OCI-LY7 (cell line): ENCODE results near the gene EMD.

Experiments
- EZH2phosphoT487 ChIP-seq: fragments of 200-600 bp; sonication (generic); IDR thresholded peaks from 2 replicates; pipeline ENCODE4 v1.6.1; 2018; ENCODE audit warnings: low read depth, borderline replicate concordance, mild to moderate bottlenecking, mixed run types, antibody characterized with exemption, low read length, moderate library complexity, mixed read lengths
- TF ChIP-seq, protein P1 (sequence below): fragments of 200-600 bp; sonication (generic); conservative IDR thresholded peaks from 2 replicates; pipeline ENCODE4 v1.5.1; 2014; ENCODE audit warnings: mild to moderate bottlenecking, antibody characterized with exemption, low read length, moderate library complexity, mixed read lengths

DNA sequence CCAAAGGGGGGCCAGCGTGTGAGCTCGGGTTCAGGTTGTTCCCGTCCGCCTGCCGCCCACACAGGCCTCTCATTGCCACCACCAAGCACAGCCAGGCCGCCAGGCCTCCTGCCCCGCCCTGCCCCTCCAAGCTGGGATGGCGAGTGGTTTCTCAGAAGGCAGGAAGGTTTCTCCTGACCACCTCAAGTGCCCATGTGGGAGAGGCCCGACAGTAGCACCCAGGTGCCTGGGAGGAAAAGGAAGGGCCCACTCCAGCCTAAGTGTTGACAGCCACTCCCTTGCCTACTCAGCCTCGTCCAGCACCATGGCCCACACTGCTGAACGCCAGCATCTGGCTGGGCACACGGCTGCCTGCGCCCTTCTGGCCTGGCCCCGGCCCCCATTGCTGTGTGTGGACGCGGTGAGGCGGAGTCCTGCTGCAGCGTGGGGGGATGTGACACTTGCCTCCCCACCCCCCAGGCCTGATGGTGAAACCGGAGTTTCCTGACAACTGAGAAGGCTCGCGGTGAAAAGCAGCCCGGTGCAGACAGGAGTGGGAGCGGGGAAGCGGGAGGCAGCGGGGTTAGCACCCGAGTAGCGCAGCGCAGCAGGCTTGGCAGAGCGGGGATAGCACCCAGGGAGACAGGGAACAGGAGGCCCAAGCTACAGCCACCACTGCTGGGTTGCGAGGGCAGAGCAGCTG lies 23.9 kb upstream of the EMD start:
- TF ChIP-seq, protein P1, sequence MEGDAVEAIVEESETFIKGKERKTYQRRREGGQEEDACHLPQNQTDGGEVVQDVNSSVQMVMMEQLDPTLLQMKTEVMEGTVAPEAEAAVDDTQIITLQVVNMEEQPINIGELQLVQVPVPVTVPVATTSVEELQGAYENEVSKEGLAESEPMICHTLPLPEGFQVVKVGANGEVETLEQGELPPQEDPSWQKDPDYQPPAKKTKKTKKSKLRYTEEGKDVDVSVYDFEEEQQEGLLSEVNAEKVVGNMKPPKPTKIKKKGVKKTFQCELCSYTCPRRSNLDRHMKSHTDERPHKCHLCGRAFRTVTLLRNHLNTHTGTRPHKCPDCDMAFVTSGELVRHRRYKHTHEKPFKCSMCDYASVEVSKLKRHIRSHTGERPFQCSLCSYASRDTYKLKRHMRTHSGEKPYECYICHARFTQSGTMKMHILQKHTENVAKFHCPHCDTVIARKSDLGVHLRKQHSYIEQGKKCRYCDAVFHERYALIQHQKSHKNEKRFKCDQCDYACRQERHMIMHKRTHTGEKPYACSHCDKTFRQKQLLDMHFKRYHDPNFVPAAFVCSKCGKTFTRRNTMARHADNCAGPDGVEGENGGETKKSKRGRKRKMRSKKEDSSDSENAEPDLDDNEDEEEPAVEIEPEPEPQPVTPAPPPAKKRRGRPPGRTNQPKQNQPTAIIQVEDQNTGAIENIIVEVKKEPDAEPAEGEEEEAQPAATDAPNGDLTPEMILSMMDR = no peak
- TF ChIP-seq EZH2phosphoT487 = no peak
